GM23248 (cell line): ENCODE results near the gene DIP2A.

Experiments
- EZH2 ChIP-seq: fragments of 200-600 bp; sonication (generic); IDR thresholded peaks from 2 replicates; pipeline ENCODE4 v1.6.1; 2018; ENCODE audit warnings: antibody characterized with exemption, mild to moderate bottlenecking; ENCODE audit not compliant: insufficient read depth, poor library complexity, severe bottlenecking
- EZH2phosphoT487 ChIP-seq: fragments of 200-600 bp; sonication (generic); IDR thresholded peaks from 2 replicates; pipeline ENCODE4 v1.6.1; 2018; ENCODE audit warnings: antibody characterized with exemption, moderate library complexity, mild to moderate bottlenecking, low read depth; ENCODE audit not compliant: insufficient read depth

- TF ChIP-seq EZH2phosphoT487, result no peak
- TF ChIP-seq EZH2, result no peak
These were observed 135.6 kb downstream of the DIP2A start for GRCh38 chr21:46594276-46594675.
